SU-DHL-6 (cell line): ENCODE data around the gene KPNA2.

Experiments
- EZH2phosphoT487 ChIP-seq: fragments of 200-600 bp; sonication (generic), shearing (Covaris generic); conservative IDR thresholded peaks from 2 replicates; pipeline ENCODE4 v1.6.1; 2018; ENCODE audit warnings: mild to moderate bottlenecking, antibody characterized with exemption, low read length, moderate library complexity, mixed read lengths
- TF ChIP-seq, protein P1 (sequence below): fragments of 200-600 bp; sonication (generic); IDR thresholded peaks from one replicate; pipeline ENCODE4 v1.5.1; 2017; ENCODE audit warnings: antibody characterized with exemption, mild to moderate bottlenecking, low read length, moderate library complexity; ENCODE audit not compliant: insufficient read depth, poor library complexity, severe bottlenecking

DNA sequence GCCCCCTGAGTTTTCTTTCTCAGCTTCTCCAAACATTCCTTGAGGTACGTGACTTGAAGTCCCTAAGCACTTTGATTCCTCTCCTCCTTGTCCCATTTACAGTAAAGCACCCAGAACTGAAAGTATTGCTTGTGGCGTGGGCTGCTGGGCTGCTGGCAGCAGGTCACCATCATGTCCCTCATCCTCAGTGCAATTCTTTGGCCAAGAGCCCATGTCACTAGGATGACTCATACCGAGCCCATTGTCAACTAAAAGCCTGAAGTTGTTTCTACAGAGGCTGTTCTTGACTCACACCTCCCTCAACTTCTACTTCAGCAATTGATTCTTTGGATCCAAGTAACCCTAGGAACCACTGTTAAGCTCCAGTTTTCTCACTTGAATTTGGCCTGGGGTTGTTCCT is 54.3 kb downstream of the KPNA2 start:
- TF ChIP-seq, protein P1, sequence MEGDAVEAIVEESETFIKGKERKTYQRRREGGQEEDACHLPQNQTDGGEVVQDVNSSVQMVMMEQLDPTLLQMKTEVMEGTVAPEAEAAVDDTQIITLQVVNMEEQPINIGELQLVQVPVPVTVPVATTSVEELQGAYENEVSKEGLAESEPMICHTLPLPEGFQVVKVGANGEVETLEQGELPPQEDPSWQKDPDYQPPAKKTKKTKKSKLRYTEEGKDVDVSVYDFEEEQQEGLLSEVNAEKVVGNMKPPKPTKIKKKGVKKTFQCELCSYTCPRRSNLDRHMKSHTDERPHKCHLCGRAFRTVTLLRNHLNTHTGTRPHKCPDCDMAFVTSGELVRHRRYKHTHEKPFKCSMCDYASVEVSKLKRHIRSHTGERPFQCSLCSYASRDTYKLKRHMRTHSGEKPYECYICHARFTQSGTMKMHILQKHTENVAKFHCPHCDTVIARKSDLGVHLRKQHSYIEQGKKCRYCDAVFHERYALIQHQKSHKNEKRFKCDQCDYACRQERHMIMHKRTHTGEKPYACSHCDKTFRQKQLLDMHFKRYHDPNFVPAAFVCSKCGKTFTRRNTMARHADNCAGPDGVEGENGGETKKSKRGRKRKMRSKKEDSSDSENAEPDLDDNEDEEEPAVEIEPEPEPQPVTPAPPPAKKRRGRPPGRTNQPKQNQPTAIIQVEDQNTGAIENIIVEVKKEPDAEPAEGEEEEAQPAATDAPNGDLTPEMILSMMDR, result no peak
- no peak for TF ChIP-seq EZH2phosphoT487
